ENCODE results near the gene ADRA2C.

- no peak for TF ChIP-seq POLR2AphosphoS5 (IDR thresholded peaks at IDR 0.05)
- no peak for TF ChIP-seq CTCF (IDR thresholded peaks at IDR 0.05)
- no peak for TF ChIP-seq POLR2A (IDR thresholded peaks at IDR 0.05)
Measured at GRCh38 chr4:3762753-3763549, 3.2 kb upstream of the ADRA2C start.
